ENCODE data around the gene NBPF1.
"Not testable (repeated sequence)": the region's sequence is repeated elsewhere in the genome, so short reads cannot be mapped to it uniquely, and the experiment has no call there.

NBPF1 gene

DNA sequence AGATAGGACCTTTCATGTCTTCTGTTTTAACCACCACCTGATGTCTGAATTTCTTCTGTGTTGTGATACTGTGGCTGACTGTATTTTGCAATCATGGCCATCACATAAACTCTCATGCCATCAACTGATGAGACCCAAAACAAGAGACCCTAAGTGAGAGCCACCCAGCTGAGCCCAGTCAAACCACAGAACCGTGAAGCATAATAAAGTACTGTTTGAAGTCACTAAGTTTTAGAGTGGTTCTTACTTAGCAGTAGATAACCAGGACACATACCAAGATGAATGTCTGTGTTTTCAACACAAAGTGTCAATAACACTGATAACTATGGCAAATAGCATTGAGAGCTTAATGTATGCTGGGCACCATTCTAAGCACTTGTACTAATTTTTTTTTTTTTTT, 63.8 kb downstream of the NBPF1 start:
- not testable (repeated sequence) for H3K79me2 ChIP-seq (ENCODE audit: insufficient read depth, low read depth); H3K4me1 ChIP-seq (ENCODE audit: low read depth, poor library complexity, severe bottlenecking); H3K4me3 ChIP-seq (IDR thresholded peaks at IDR 0.05; ENCODE audit: insufficient read depth, low read depth, low read length); H3K36me3 ChIP-seq (ENCODE audit: insufficient read depth); H3K27ac ChIP-seq; H3K4me2 ChIP-seq; H3K27me3 ChIP-seq (ENCODE audit: insufficient read depth, low read depth); H4K20me1 ChIP-seq (ENCODE audit: insufficient read depth); H3K9ac ChIP-seq; H2AFZ ChIP-seq (ENCODE audit: low read depth)

DNA sequence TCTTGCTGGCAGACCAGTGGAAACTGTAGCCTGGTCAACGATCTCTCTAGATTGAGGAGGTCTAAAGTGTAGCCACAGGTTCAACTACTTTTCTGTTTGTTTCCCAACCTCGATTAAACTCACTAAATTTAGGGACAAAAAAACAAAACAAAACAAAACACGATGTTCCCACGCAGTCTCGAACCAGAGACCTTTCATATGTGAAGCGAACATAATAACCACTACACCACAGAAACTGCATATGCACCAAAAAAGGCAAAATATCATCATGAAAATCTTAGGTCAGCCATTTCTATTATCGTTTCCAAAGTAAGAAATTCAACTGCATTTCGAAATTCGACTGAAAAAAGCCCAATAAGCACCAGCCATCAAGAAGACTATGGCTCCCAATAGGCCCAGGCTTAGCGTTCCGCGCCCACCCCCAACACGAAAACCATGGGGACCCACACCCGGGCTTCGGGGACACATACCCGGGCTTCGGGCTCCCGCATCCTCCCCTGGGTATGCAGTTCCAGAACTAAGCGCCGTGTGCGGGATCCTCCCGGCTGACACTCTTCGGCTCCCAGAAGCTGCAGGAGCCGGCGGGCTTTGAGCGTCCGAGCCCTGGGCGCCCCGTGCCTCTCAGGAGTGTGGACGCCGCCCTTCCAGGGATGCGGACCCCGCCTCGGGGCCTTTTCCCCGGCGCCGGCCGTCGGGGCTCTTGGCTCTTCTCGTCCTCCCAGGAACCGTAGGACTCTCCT, 65.7 kb downstream of the NBPF1 start:
- not testable (repeated sequence) for H3K4me3 ChIP-seq (IDR thresholded peaks at IDR 0.05; ENCODE audit: insufficient read depth, low read depth, low read length); H4K20me1 ChIP-seq (ENCODE audit: insufficient read depth); H3K9ac ChIP-seq; H3K4me2 ChIP-seq; H3K4me1 ChIP-seq (ENCODE audit: low read depth, poor library complexity, severe bottlenecking); H3K36me3 ChIP-seq (ENCODE audit: insufficient read depth); H3K79me2 ChIP-seq (ENCODE audit: insufficient read depth, low read depth); H3K27ac ChIP-seq; H3K27me3 ChIP-seq (ENCODE audit: insufficient read depth, low read depth); H2AFZ ChIP-seq (ENCODE audit: low read depth)

DNA sequence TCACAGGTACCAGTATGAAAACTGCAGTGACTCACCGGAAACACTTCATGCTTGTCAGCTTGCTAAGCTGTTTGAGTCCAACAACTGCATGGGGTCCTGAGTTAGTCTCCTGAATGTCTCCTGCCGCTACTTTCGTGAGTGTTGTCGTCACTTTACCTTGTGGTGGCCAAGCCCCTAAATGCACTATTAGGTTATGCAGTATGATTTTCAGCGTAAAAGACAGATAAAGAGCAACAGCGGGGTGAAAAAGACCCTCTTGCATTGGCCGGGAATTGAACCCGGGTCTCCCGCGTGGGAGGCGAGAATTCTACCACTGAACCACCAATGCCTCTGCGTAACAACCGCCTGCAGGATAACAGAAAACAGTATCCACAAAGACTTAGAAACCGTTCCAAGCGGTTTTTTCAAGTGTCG, 67.7 kb downstream of the NBPF1 start:
- H2AFZ ChIP-seq (ENCODE audit: low read depth); H3K27me3 ChIP-seq (ENCODE audit: insufficient read depth, low read depth); H3K36me3 ChIP-seq (ENCODE audit: insufficient read depth); H3K4me3 ChIP-seq (IDR thresholded peaks at IDR 0.05; ENCODE audit: insufficient read depth, low read depth, low read length); H3K4me1 ChIP-seq (ENCODE audit: low read depth, poor library complexity, severe bottlenecking); H3K4me2 ChIP-seq; H3K27ac ChIP-seq; H3K9ac ChIP-seq; H4K20me1 ChIP-seq (ENCODE audit: insufficient read depth); H3K79me2 ChIP-seq (ENCODE audit: insufficient read depth, low read depth): not testable (repeated sequence)

DNA sequence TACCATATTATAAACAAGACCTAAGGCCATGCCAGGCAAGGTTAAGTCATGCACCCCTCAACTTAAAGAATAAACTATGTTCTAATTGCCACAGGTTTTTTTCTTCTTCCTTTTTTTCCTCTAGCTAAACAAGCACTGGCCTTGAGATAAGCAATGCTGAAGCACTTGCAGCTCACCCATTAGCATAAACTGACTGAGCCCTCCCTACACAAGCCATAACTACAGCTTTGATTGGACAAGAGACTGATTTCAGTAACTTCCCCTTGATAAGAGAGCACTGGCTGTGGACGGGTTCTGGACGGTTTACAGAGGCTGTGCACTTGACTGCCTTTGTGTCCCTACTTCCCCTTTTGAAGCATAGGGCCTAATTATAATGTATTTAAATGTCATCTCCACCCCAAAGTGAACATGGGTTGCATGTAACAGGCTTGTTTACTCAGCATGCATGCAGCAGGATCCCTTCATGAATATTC, 72.9 kb downstream of the NBPF1 start:
- not testable (repeated sequence) for H4K20me1 ChIP-seq (ENCODE audit: insufficient read depth); H3K4me3 ChIP-seq (IDR thresholded peaks at IDR 0.05; ENCODE audit: insufficient read depth, low read depth, low read length); H3K27me3 ChIP-seq (ENCODE audit: insufficient read depth, low read depth); H2AFZ ChIP-seq (ENCODE audit: low read depth); H3K4me1 ChIP-seq (ENCODE audit: low read depth, poor library complexity, severe bottlenecking); H3K27ac ChIP-seq; H3K36me3 ChIP-seq (ENCODE audit: insufficient read depth); H3K79me2 ChIP-seq (ENCODE audit: insufficient read depth, low read depth); H3K4me2 ChIP-seq; H3K9ac ChIP-seq

DNA sequence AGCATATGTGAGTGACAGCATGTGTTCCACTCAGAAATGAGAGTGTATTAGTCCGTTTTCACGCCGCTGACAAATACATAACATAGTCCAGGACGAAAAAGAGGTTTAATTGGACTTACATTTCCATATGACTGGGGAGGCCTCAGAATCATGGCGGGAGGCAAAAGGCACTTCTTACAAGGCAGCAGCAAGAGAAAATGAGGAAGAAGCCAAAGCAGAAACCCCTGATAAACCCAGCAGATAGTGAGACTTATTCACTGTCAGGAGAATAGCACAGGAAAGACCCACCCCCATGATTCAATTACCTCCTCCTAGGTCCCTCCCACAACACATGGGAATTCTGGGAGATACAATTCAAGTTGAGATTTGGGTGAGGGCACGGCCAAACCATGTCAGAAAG, 75.8 kb downstream of the NBPF1 start:
- H3K4me2 ChIP-seq; H3K27ac ChIP-seq; H4K20me1 ChIP-seq (ENCODE audit: insufficient read depth); H3K9ac ChIP-seq; H3K27me3 ChIP-seq (ENCODE audit: insufficient read depth, low read depth); H2AFZ ChIP-seq (ENCODE audit: low read depth); H3K36me3 ChIP-seq (ENCODE audit: insufficient read depth); H3K4me1 ChIP-seq (ENCODE audit: low read depth, poor library complexity, severe bottlenecking); H3K4me3 ChIP-seq (IDR thresholded peaks at IDR 0.05; ENCODE audit: insufficient read depth, low read depth, low read length); H3K79me2 ChIP-seq (ENCODE audit: insufficient read depth, low read depth): not testable (repeated sequence)

DNA sequence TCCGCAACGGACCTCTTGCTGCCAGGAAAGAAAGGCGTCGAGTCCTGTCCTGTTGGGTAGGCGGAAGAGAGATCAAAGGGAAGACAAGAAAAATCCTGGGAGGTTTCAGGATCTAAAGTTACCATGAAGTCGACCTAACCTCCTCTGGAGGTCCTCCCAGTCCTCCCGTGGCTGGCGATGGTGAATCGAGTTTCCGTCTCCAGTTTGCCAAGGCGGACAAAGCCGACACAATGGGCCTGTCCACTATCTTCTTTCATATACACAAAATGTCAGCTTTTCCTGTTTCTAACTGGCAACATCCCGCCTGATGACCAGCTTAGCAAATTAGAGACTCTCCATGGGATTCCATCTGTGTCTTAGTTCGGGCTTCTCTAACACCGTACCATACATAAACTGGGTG, 76.6 kb downstream of the NBPF1 start:
- not testable (repeated sequence) for H3K27ac ChIP-seq; H3K79me2 ChIP-seq (ENCODE audit: insufficient read depth, low read depth); H3K27me3 ChIP-seq (ENCODE audit: insufficient read depth, low read depth); H3K36me3 ChIP-seq (ENCODE audit: insufficient read depth); H3K4me3 ChIP-seq (IDR thresholded peaks at IDR 0.05; ENCODE audit: insufficient read depth, low read depth, low read length); H3K9ac ChIP-seq; H3K4me2 ChIP-seq; H4K20me1 ChIP-seq (ENCODE audit: insufficient read depth); H3K4me1 ChIP-seq (ENCODE audit: low read depth, poor library complexity, severe bottlenecking); H2AFZ ChIP-seq (ENCODE audit: low read depth)

DNA sequence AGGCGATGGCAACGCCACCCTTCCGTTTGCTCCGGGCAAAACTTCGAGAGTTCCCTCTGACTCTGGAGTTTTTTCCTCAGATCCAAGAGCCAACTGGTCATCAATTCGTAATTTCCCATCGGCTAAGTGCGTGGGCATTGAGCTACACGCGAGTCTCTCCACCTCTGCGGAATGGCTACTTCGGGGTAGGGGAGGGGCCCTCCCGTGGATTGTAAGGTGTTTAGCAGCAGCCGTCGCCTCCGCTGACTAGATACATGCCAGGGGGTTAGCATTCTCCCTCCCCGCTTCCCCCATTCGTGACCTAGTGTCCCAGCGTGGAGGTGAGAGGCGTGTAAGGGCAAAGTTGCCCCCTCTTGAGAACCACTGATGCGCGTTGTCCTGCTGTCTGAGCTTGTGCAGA, 77.5 kb downstream of the NBPF1 start:
- not testable (repeated sequence) for H3K36me3 ChIP-seq (ENCODE audit: insufficient read depth); H3K4me3 ChIP-seq (IDR thresholded peaks at IDR 0.05; ENCODE audit: insufficient read depth, low read depth, low read length); H4K20me1 ChIP-seq (ENCODE audit: insufficient read depth); H3K4me1 ChIP-seq (ENCODE audit: low read depth, poor library complexity, severe bottlenecking); H3K27ac ChIP-seq; H3K4me2 ChIP-seq; H2AFZ ChIP-seq (ENCODE audit: low read depth); H3K27me3 ChIP-seq (ENCODE audit: insufficient read depth, low read depth); H3K9ac ChIP-seq; H3K79me2 ChIP-seq (ENCODE audit: insufficient read depth, low read depth)

DNA sequence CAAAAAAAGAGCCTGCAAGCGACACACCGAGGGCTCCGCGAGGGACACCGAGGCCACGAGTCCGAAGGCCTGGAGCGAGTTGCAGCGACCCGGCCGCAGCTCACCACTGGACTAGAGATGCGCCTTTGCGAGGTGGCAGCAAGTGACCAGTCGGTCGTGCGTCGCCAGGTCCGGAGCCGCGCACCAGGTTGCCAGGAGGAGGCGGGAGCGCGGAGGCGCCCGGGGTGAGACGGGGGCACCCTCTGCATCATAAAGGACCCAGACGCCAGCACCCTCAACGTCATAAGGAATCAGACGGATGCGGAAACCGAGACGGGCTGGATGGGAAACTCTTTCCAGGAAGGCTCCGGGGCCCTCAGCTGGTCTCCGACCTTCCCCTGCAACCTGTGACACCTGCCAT, 77.9 kb downstream of the NBPF1 start:
- not testable (repeated sequence) for H3K79me2 ChIP-seq (ENCODE audit: insufficient read depth, low read depth); H3K27me3 ChIP-seq (ENCODE audit: insufficient read depth, low read depth); H3K36me3 ChIP-seq (ENCODE audit: insufficient read depth); H2AFZ ChIP-seq (ENCODE audit: low read depth); H3K4me1 ChIP-seq (ENCODE audit: low read depth, poor library complexity, severe bottlenecking); H3K4me3 ChIP-seq (IDR thresholded peaks at IDR 0.05; ENCODE audit: insufficient read depth, low read depth, low read length); H3K4me2 ChIP-seq; H3K9ac ChIP-seq; H4K20me1 ChIP-seq (ENCODE audit: insufficient read depth); H3K27ac ChIP-seq

DNA sequence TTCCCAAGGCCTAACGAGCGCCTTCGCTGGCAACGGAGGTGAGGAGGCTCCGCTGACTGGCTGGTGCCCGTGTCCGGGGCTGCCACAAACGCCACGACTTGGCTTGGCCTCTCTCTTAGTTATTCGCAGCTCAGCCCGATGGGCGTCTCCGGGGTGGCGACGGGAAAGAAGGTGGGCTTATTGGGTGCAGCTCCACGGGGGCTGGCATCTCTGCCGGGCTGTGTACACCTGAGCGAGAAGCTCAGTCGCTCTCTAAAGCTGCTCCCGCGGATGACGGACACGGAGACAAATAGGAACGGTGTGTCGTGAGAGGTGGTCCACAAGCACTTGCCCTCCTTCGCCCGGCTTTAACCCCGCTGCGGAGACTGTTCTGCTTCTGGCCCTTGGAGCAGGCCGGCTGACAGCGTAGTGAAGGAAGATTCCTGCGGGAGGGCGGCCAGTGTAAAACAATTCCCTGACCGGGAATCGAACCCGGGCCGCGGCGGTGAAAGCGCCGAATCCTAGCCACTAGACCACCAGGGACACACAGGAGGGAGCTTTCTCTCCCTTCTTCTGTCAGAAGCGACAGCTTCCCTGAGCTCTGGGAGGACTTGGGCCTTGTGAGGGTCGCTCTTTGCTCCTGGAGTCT, 78.4 kb downstream of the NBPF1 start:
- H2AFZ ChIP-seq (ENCODE audit: low read depth); H3K4me3 ChIP-seq (IDR thresholded peaks at IDR 0.05; ENCODE audit: insufficient read depth, low read depth, low read length); H3K27me3 ChIP-seq (ENCODE audit: insufficient read depth, low read depth); H3K36me3 ChIP-seq (ENCODE audit: insufficient read depth); H3K9ac ChIP-seq; H3K27ac ChIP-seq; H3K79me2 ChIP-seq (ENCODE audit: insufficient read depth, low read depth); H3K4me2 ChIP-seq; H4K20me1 ChIP-seq (ENCODE audit: insufficient read depth); H3K4me1 ChIP-seq (ENCODE audit: low read depth, poor library complexity, severe bottlenecking): not testable (repeated sequence)

DNA sequence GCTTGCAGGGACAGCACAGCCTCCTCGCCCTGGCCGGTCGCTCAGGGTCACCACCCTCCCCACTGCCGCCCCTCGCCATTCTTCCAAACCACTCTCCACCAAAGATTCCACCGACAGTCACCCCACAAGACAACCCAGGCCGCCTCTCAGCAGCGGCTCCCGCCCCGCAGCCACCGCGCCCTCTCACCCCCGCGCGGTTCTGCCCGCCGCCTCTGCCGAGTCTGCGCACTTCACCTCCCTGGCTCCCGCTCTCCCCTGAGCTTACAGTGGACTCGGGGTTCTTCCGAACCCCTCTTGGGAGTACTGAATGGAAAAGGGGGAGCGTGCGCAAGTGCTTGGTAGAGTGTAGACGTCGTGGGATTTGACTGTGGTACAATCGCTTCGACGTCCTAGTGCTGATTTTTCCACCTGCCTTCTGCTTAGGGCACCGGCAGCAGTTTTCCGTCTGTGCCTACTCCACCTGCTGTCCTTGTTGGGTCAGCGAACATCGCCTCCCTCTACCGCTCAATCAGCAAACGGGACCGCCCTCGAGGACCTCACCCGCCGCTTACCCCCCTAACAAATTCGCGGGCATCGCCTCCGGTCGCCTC, 79.0 kb downstream of the NBPF1 start:
- not testable (repeated sequence) for H3K4me3 ChIP-seq (IDR thresholded peaks at IDR 0.05; ENCODE audit: insufficient read depth, low read depth, low read length); H3K27me3 ChIP-seq (ENCODE audit: insufficient read depth, low read depth); H3K27ac ChIP-seq; H3K36me3 ChIP-seq (ENCODE audit: insufficient read depth); H2AFZ ChIP-seq (ENCODE audit: low read depth); H4K20me1 ChIP-seq (ENCODE audit: insufficient read depth); H3K4me1 ChIP-seq (ENCODE audit: low read depth, poor library complexity, severe bottlenecking); H3K9ac ChIP-seq; H3K79me2 ChIP-seq (ENCODE audit: insufficient read depth, low read depth); H3K4me2 ChIP-seq
